ENCODE results near the gene TJP1. TPM values are rescaled to one million over a fixed set of nuclear protein-coding genes. Genes with fewer than 3 reads are reported as not detected.

The TJP1 gene
- total RNA-seq, 1 experiment from 2014 or later = 21.9 TPM

- peak; percentile 73 for DNase-seq (ENCODE audit: low read depth)
Observed at GRCh38 chr15:29685156-29686078, 136.9 kb downstream of the TJP1 start.

- peak; percentile 71 for DNase-seq (ENCODE audit: low read depth)
Observed at GRCh38 chr15:29682781-29683180, 139.5 kb downstream of the TJP1 start.

GRCh38 chr15:29682361-29682760 is 139.9 kb downstream of the TJP1 start:
- no peak for DNase-seq (ENCODE audit: low read depth)

- no peak for DNase-seq (ENCODE audit: low read depth)
Observed at GRCh38 chr15:29681946-29682345, 140.3 kb downstream of the TJP1 start.

GRCh38 chr15:29681166-29681845 is 141.0 kb downstream of the TJP1 start:
- DNase-seq (ENCODE audit: low read depth) = no peak

- no peak for DNase-seq (ENCODE audit: low read depth)
Observed at GRCh38 chr15:29680465-29681165, 141.7 kb downstream of the TJP1 start.

DNA sequence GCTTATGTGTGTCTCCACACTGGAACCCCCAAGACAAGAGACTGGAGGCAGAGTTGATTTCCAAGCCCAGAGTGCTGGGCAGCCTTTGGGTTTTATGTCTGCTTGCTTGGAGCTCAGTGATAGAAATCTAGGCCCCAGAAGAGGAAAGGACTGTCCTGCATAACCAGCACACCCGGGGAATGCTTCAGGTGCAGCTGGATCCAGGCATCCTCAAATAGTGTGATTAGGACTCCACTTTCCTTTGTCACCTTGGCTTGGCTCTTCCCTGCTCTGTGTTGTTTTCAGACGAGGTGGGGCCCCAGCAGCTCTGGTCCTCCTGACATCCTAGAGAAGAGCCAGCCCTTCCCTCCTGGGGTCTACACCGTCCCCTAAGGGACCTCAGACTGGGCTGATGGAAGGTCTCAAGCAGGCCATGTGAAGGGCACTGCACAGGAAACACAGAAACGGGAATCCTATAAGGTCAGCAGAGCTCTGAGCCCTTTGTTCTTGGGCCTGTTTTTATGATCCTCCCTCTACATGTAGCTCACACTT is 143.7 kb downstream of the TJP1 start:
- no peak for DNase-seq (ENCODE audit: low read depth)

DNA sequence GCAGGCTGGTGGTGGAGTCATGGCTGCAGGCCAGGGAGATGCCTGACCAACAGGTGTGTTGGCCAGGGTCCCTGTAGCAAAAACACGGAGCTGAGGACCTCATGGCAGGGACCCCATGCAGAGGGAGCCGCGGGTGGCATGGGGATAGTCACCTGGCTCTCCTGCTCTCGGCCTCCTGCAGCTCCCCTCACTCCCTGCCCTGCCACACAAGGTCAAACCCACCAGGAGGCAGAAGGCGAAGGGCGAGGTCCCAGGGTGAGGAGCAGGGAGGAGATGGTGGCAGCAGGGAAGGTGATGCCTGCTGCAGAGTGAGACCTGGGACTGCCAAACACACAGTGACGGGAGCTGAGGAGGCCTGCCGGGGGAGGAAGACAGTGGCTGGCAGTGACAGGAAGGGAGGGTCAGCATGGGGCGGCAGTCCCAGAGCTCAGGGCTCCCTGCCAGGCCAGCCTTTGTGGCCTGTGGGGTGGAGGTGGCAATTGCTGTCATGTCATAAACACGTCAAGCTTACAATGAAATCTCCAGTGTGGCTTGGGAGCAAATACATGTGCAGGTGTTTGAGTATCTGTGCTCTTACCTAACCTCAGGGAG is 144.3 kb downstream of the TJP1 start:
- DNase-seq (ENCODE audit: low read depth) = no peak

DNA sequence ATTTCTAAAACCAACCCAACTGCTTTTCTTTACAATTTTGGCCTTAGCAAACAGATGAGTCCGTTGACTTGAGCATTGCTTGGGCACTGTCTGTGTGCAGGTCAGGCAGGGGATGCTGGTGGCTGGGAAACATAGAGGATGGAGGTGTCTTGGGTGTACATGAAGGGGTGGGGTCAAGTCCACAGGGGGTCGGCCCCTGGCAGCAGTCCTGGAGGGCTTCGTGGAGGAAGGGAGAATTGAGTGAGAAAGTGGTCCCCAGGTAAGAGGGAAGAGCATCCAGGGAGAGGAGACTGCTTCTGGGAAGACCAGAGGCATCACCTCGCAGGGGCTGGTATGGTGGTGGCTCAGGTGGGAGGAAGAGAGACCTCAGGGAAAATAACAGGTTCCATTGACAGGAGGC is 144.8 kb downstream of the TJP1 start:
- no peak for DNase-seq (ENCODE audit: low read depth)

GRCh38 chr15:29676961-29677402 is 145.3 kb downstream of the TJP1 start:
- peak; percentile 68 for DNase-seq (ENCODE audit: low read depth)

DNA sequence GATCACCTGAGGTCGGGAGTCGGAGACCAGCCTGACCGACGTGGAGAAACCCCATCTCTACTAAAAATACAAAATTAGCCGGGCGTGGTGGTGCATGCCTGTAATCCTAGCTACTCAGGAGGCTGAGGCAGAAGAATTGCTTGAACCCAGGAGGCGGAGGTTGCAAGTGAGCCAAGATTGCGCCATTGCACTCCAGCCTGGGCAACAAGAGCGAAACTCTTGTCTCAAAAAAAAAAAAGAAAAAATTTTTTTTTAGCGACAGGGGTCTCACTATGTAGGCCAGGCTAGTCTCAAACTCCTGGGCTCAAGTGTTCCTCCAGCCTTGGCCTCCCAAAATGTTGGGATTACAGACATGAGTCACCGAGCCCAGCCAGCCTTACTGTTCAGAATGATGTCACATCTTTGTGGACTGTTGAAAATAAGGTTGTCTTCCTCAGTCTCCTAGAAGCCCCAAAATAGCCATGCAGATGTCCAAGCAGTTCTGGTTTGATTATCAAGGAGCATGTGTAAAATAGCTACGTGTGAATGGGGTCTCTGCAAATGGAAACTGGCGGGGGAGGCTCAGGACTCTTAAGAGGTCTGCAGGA is 145.8 kb downstream of the TJP1 start:
- peak; percentile 57 for DNase-seq (ENCODE audit: low read depth)

GRCh38 chr15:29675791-29676301 is 146.4 kb downstream of the TJP1 start:
- no peak for DNase-seq (ENCODE audit: low read depth)

GRCh38 chr15:29674661-29675533 is 147.4 kb downstream of the TJP1 start:
- peak; percentile 40 for DNase-seq (ENCODE audit: low read depth)

DNA sequence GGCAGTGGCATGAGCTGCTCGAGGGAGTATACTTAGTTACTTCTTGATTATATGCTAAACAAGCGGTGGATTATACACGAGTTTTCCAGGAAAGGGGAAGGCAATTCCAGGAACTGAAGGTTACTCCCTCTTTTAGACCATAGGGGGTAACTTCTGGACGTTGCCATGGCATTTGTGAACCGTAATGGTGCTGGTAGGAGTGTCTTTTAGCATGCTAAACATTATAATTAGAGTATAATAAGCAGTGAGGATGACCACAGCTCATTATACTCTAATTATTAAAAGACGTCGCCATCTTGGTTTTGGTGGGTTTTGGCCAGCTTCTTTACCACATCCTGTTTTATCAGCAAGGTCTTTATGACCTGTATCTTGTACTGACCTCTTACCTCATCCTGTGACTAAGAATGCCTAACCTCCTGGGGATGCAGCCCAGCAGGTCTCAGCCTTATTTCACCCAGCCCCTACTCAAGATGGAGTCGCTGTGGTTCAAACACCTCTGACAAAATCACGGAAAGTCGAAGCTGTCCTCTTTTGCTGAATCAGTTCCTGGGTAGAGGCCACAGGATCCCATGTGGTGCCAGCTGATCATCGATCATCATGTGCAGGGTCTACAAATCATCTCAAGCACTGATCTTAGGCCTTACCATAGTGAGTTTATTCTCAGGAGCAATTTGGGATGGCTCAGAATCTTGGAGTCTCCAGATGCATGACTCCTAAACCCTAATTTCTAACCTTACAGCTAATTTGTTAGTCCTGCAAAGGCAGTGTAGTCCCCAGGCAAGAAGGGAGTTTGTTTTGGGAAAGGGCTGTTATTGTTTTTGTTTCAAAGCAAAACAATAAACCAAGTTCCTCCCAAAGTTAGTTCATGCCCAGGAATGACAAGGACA is 149.1 kb downstream of the TJP1 start:
- peak; percentile 54 for DNase-seq (ENCODE audit: low read depth)

GRCh38 chr15:29672446-29672845 is 149.8 kb downstream of the TJP1 start:
- DNase-seq (ENCODE audit: low read depth) = no peak

DNA sequence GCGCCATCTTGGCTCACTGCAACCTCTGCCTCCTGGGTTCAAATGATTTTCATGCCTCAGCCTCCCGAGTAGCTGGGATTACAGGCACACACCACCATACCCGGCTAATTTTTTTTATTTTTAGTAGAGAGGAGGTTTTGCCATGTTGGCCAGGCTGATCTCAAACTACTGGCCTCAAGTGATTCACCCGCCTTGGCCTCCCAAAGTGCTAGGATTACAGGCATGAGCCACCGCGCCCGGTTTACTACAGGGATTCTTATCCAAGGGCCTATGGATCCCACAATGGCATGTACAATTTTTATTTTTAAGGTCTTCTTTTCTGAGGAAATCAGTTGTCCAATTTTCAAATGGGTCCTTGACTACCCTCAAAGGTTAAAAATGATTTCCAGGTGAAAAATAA is 150.2 kb downstream of the TJP1 start:
- DNase-seq (ENCODE audit: low read depth) = peak; percentile 25

DNA sequence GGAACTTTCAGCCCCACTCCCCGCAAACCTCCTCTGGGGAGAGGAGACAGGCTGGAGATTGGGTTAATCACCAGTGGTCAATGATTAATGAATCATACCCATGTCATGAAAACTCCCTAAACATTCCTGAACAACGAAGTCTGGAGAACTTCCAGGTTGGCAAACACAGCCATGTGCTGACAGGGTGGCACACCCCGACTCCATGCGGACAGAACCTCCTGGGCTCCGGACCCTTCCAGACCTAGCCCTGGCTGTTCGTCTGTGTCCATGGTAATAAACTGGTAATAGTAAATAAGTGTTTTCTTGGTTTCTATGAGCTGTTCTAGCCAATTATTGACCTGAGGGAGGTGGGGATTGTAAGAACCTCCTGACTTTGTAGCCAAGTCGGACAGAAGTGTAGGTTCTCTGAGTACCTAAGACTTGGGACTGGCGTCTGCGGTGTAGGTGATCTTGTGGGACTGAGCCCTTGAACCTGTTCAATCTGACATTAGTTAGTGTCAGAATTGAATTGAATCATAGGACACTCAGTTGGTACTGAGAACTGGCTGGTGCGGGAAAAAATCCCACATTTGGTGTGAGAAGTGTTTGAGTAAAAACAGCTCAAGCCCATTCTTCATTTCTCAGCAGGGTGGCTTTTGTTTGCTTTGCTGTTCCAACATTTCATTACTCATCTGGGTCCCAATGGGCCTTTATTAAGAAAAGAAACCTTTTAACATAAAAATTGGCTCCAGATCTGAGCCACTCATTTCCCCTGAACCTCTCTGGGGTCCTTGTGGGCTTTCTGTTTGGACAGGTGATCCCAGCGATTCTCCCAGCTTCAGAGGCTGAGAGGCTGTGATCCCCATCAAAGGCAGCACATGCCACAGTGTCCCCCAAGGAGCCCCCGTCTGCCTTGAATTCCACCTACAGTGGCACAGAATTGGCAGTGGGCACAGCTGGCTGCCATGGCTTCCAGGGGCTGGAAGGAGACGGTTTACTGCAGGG is 151.0 kb downstream of the TJP1 start:
- DNase-seq (ENCODE audit: low read depth) = peak; percentile 93

Data from HT1080 (cell line).